Left ventricle myocardium inferior (tissue), 1 donor: ENCODE measurements around the gene LRRC3. TPM values are rescaled to one million over a fixed set of nuclear protein-coding genes. Genes with fewer than 3 reads are reported as not detected.

Experiments used
- DNase-seq: peaks from one replicate; pipeline ENCODE4 v3.0.0-alpha.2; 2020
- H3K27ac ChIP-seq: fragments of 200-600 bp; replicated peaks from 2 replicates; pipeline ENCODE4 v1.8.0; 2021
- H3K27me3 ChIP-seq: fragments of 200-600 bp; 2 replicates; pipeline ENCODE4 v1.8.0; 2021; ENCODE audit warnings: low read depth
- H3K36me3 ChIP-seq: fragments of 200-600 bp; 2 replicates; pipeline ENCODE4 v1.8.0; 2021
- H3K4me1 ChIP-seq: fragments of 200-600 bp; 2 replicates; pipeline ENCODE4 v1.8.0; 2021
- H3K4me3 ChIP-seq: fragments of 200-600 bp; 2 replicates; pipeline ENCODE4 v1.8.0; 2021; ENCODE audit warnings: mild to moderate bottlenecking, moderate library complexity
- H3K9me3 ChIP-seq: fragments of 200-600 bp; replicated peaks from 2 replicates; pipeline ENCODE4 v1.8.0; 2021
- CTCF ChIP-seq: fragments of 200-600 bp; IDR thresholded peaks from 2 replicates; pipeline ENCODE4 v1.8.0; 2021; ENCODE audit warnings: antibody characterized with exemption, mild to moderate bottlenecking, borderline replicate concordance
- intact Hi-C: fragments of 100-400 bp; cut with micrococcal nuclease; formaldehyde crosslinking; loops from one replicate; pipeline ENCODE4 v1.11.0; 2022
- total RNA-seq: library from RNA; stranded (reverse); fragmentation: NEBNext Ultra II Directional; extraction: Animal tissue kit (Norgen Biotek cat#: 25700); gene quantifications from one replicate; pipeline ENCODE4 v1.2.1, GENCODE V29; 2021
- donor health status: DM: no; HTN: yes; CAD: no; lungs with severe emphysema.

LRRC3 gene
- total RNA-seq, 1 donor from 2014 or later, result 1.8 TPM

- intact Hi-C loops, result no loop called here
- TF ChIP-seq CTCF, result no peak
- no peak overlapping the region for H3K4me3 ChIP-seq
- no peaks in the 10 kb centered on the region for H3K36me3 ChIP-seq
- peaks cover under 1% of the 10 kb centered on the region for H3K4me1 ChIP-seq
- peaks cover 41% of the 10 kb centered on the region for H3K27me3 ChIP-seq
- no peak overlapping the region for H3K27ac ChIP-seq
- H3K9me3 ChIP-seq, result peaks cover 20% of the 10 kb centered on the region
- DNase-seq, result no peak
Measured at GRCh38 chr21:44450402-44450801, 4.9 kb upstream of the LRRC3 start.

- peaks cover 20% of the 10 kb centered on the region for H3K9me3 ChIP-seq
- no peaks in the 10 kb centered on the region for H3K36me3 ChIP-seq
- H3K27ac ChIP-seq, result no peak overlapping the region
- intact Hi-C loops, result no loop called here
- TF ChIP-seq CTCF, result no peak
- no peak overlapping the region for H3K4me3 ChIP-seq
- peaks cover 35% of the 10 kb centered on the region for H3K27me3 ChIP-seq
- DNase-seq, result no peak
- H3K4me1 ChIP-seq, result peaks cover 7% of the 10 kb centered on the region
Measured at GRCh38 chr21:44450999-44451398, 4.3 kb upstream of the LRRC3 start.

GRCh38 chr21:44453120-44453519 lies 2.2 kb upstream of the LRRC3 start:
- H3K27me3 ChIP-seq, result peaks cover 26% of the 10 kb centered on the region
- H3K36me3 ChIP-seq, result no peaks in the 10 kb centered on the region
- H3K4me1 ChIP-seq, result peaks cover 12% of the 10 kb centered on the region
- peaks cover 20% of the 10 kb centered on the region for H3K9me3 ChIP-seq
- H3K27ac ChIP-seq, result no peak overlapping the region
- DNase-seq, result no peak
- H3K4me3 ChIP-seq, result no peak overlapping the region
- intact Hi-C loops, result no loop called here
- no peak for TF ChIP-seq CTCF

- Histone ChIP-seq H3K4me1 (peaks cover 12% of the 10 kb centered on the region), H3K27me3 (peaks cover 17% of the 10 kb centered on the region), H3K36me3 (no peaks in the 10 kb centered on the region), H3K9me3 (peaks cover 20% of the 10 kb centered on the region), H3K4me3 (no peak overlapping the region), H3K27ac (no peak overlapping the region)
- DNase-seq, result no peak
- intact Hi-C loops, result no loop called here
- no peak for TF ChIP-seq CTCF
Measured at GRCh38 chr21:44454058-44454457, 1.3 kb upstream of the LRRC3 start.

- peaks cover 20% of the 10 kb centered on the region for H3K9me3 ChIP-seq
- peaks cover under 1% of the 10 kb centered on the region for H3K27me3 ChIP-seq
- TF ChIP-seq CTCF, result peak; percentile 26
- H3K4me3 ChIP-seq, result peak overlapping the region; percentile 88
- peaks cover 12% of the 10 kb centered on the region for H3K4me1 ChIP-seq
- H3K36me3 ChIP-seq, result no peaks in the 10 kb centered on the region
- peak overlapping the region; percentile 50 for H3K27ac ChIP-seq
- intact Hi-C loops, result no loop called here
- peak; percentile 61 for DNase-seq
Measured at GRCh38 chr21:44455524-44456213, 359 bp downstream of the LRRC3 start.
